Smooth muscle cell (in vitro differentiated cells): ENCODE measurements around the gene DHRS7. TPM values are rescaled to one million over a fixed set of nuclear protein-coding genes. Genes with fewer than 3 reads are reported as not detected.

ENCODE experiments used
- DNase-seq: peaks from one replicate; lab custom pipeline; 2025; ENCODE audit not compliant: unreplicated experiment; lab: John Stamatoyannopoulos, UW
- H2AFZ ChIP-seq: fragments of 200-600 bp; sonication (generic); 2 replicates; pipeline ENCODE4 v1.6.0; 2016; ENCODE audit warnings: antibody characterized with exemption, low read depth, mild to moderate bottlenecking
- H3F3A ChIP-seq: fragments of 200-600 bp; sonication (generic); 2 replicates; pipeline ENCODE4 v1.6.0; 2017; ENCODE audit warnings: antibody characterized with exemption, low read depth
- H3K27ac ChIP-seq: fragments of 200-600 bp; sonication (generic); 2 replicates; pipeline ENCODE4 v1.5.1; 2016; ENCODE audit warnings: low read depth, mild to moderate bottlenecking
- H3K27me3 ChIP-seq: fragments of 200-600 bp; sonication (generic); 2 replicates; pipeline ENCODE4 v1.6.1; 2016; ENCODE audit warnings: low read depth, mild to moderate bottlenecking
- H3K36me3 ChIP-seq: fragments of 200-600 bp; sonication (generic); 2 replicates; pipeline ENCODE4 v1.5.1; 2016; ENCODE audit warnings: low read depth
- H3K4me1 ChIP-seq: fragments of 200-600 bp; sonication (generic); 2 replicates; pipeline ENCODE4 v1.5.1; 2016; ENCODE audit warnings: low read depth
- H3K4me2 ChIP-seq: fragments of 200-600 bp; sonication (generic); 2 replicates; pipeline ENCODE4 v1.6.0; 2016; ENCODE audit warnings: mild to moderate bottlenecking
- H3K4me3 ChIP-seq: fragments of 200-600 bp; sonication (generic); 2 replicates; pipeline ENCODE4 v1.5.1; 2016; ENCODE audit warnings: mild to moderate bottlenecking
- H3K79me2 ChIP-seq: fragments of 200-600 bp; sonication (generic); 2 replicates; pipeline ENCODE4 v1.6.0; 2016; ENCODE audit warnings: low read depth, mild to moderate bottlenecking
- H3K9ac ChIP-seq: fragments of 200-600 bp; sonication (generic); 2 replicates; pipeline ENCODE4 v1.6.0; 2016; ENCODE audit warnings: low read depth
- H3K9me3 ChIP-seq: fragments of 200-600 bp; sonication (generic); replicated peaks from 2 replicates; pipeline ENCODE4 v1.5.1; 2016; ENCODE audit warnings: low read depth
- H4K20me1 ChIP-seq: fragments of 200-600 bp; sonication (generic); 2 replicates; pipeline ENCODE4 v1.6.0; 2016; ENCODE audit warnings: low read depth
- CTCF ChIP-seq: fragments of 200-600 bp; sonication (generic); IDR thresholded peaks from 2 replicates; pipeline ENCODE4 v1.5.1; 2017; ENCODE audit warnings: borderline replicate concordance, mild to moderate bottlenecking, antibody characterized with exemption; ENCODE audit not compliant: insufficient read depth, poor library complexity, severe bottlenecking
- WGBS: methylation state at CpG from one replicate; pipeline ENCODE4 v1.1.7; 2016; ENCODE audit warnings: low lambda C conversion rate; 5-methylcytosine and 5-hydroxymethylcytosine counted together
- polyA plus RNA-seq: library from polyadenylated mRNA; unstranded; fragments of >200 nt; fragmentation: Nextera tagmentation; extraction: Ambion mirVana; gene quantifications from 2 replicates; pipeline ENCODE4 v1.2.1, GENCODE V29; 2016
- total RNA-seq: library from RNA; depleted of rRNA; stranded (reverse); fragments of >200 nt; gene quantifications from 2 replicates; pipeline ENCODE4 v1.2.3, GENCODE V29; 2014

The DHRS7 gene
- total and polyA plus RNA-seq, 2 experiments from 2014 or later, result 74.8 to 88.6 TPM

GRCh38 chr14:60151715-60152114 lies 13.5 kb downstream of the DHRS7 start:
- peak; percentile 10 for DNase-seq
- Histone ChIP-seq H3K4me3 (no peak overlapping the region), H3K9me3 (no peaks in the 10 kb centered on the region), H3K36me3 (no peaks in the 10 kb centered on the region), H3K4me1 (peaks cover 12% of the 10 kb centered on the region), H3F3A (peaks cover 6% of the 10 kb centered on the region), H4K20me1 (peaks cover 1% of the 10 kb centered on the region), H3K79me2 (peaks cover 4% of the 10 kb centered on the region), H3K9ac (peak overlapping the region; percentile 63), H2AFZ (no peak overlapping the region), H3K27ac (peak overlapping the region; percentile 90), H3K27me3 (no peaks in the 10 kb centered on the region), H3K4me2 (peak overlapping the region; percentile 48)
- TF ChIP-seq CTCF, result no peak
- WGBS, result 21% methylated on average over 3 of the region's 3 CpGs

GRCh38 chr14:60134702-60135101 lies 30.5 kb downstream of the DHRS7 start:
- no peaks in the 10 kb centered on the region for H3K27me3 ChIP-seq
- DNase-seq, result no peak
- no peaks in the 10 kb centered on the region for H4K20me1 ChIP-seq
- no peak overlapping the region for H3K9ac ChIP-seq
- H2AFZ ChIP-seq, result no peak overlapping the region
- H3K27ac ChIP-seq, result no peak overlapping the region
- no peak for TF ChIP-seq CTCF
- H3K4me1 ChIP-seq, result no peaks in the 10 kb centered on the region
- H3K9me3 ChIP-seq, result no peaks in the 10 kb centered on the region
- no peak overlapping the region for H3K4me2 ChIP-seq
- WGBS, result 95% methylated on average over 3 of the region's 3 CpGs
- no peaks in the 10 kb centered on the region for H3F3A ChIP-seq
- H3K79me2 ChIP-seq, result no peaks in the 10 kb centered on the region
- H3K36me3 ChIP-seq, result no peaks in the 10 kb centered on the region
- H3K4me3 ChIP-seq, result no peak overlapping the region

- Histone ChIP-seq H3K4me2 (no peak overlapping the region), H3K27me3 (no peaks in the 10 kb centered on the region), H3K9me3 (no peaks in the 10 kb centered on the region), H3K27ac (no peak overlapping the region), H2AFZ (no peak overlapping the region), H4K20me1 (no peaks in the 10 kb centered on the region), H3K9ac (no peak overlapping the region), H3K4me3 (no peak overlapping the region), H3F3A (no peaks in the 10 kb centered on the region), H3K4me1 (no peaks in the 10 kb centered on the region), H3K79me2 (no peaks in the 10 kb centered on the region), H3K36me3 (no peaks in the 10 kb centered on the region)
- 94% methylated on average over 2 of the region's 2 CpGs for WGBS
- TF ChIP-seq CTCF, result no peak
- DNase-seq, result no peak
Observed at GRCh38 chr14:60133487-60133886, 31.7 kb downstream of the DHRS7 start.

GRCh38 chr14:60125918-60126317 lies 39.3 kb downstream of the DHRS7 start:
- Histone ChIP-seq H3K4me2 (no peak overlapping the region), H3K9me3 (no peaks in the 10 kb centered on the region), H3K27ac (no peak overlapping the region), H3K79me2 (no peaks in the 10 kb centered on the region), H3K9ac (no peak overlapping the region), H3F3A (no peaks in the 10 kb centered on the region), H3K4me1 (no peaks in the 10 kb centered on the region), H3K27me3 (no peaks in the 10 kb centered on the region), H4K20me1 (no peaks in the 10 kb centered on the region), H2AFZ (no peak overlapping the region), H3K4me3 (no peak overlapping the region), H3K36me3 (peaks cover 18% of the 10 kb centered on the region)
- DNase-seq, result no peak
- TF ChIP-seq CTCF, result no peak
